Adrenal gland (tissue), 5 donors: ENCODE results near the gene MCTP1.

Experiments
- CTCF ChIP-seq, 6 experiments: fragments of 450-650 bp in 4 of 6; fragments of 200-600 bp in 2 of 6; sonication (generic) in 1 of 6; IDR thresholded peaks; 1 replicate in 5 of 6; 2 replicates in 1 of 6; pipeline versions ENCODE4 v1.5.1 to v1.8.0; 2016 to 2021; ENCODE audit warnings: antibody characterized with exemption in 6 of 6, mild to moderate bottlenecking in 2 of 6, moderate library complexity in 1 of 6
- POLR2A ChIP-seq, 2 donors: fragments of 450-650 bp; IDR thresholded peaks; one replicate each; pipeline ENCODE4 v1.6.1; 2017; ENCODE audit warnings: antibody characterized with exemption in 2 of 2, mild to moderate bottlenecking in 2 of 2, moderate library complexity in 1 of 2
- donor health status: DM: no; HTN: no; CAD: no.

DNA sequence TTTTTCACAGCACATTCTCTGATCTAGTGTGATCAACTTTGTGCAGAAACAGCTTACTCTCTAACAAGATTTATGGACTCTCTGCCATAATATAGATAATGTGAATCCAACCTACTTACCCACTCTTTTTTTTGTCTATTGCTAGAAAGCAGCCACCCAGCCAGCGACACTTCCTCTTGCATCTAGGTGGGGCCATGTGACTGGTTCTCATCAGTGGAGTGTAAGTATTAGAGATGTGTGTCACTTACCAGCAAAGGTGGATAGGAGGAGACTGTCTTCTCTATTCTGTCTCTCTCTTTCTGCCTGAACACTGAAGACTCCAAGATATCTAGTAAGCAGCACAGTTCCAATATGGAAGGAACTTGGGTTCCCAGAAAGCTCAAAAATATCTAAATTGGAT, 174.8 kb downstream of the MCTP1 start:
- TF ChIP-seq POLR2A (IDR thresholded peaks at IDR 0.05) (no peak), CTCF (IDR thresholded peaks at IDR 0.05) (no peak)
